ENCODE data around the gene ABLIM1. TPM values are rescaled to one million over a fixed set of nuclear protein-coding genes. Genes with fewer than 3 reads are reported as not detected.
A peak's percentile ranks its signal among the peaks of the same experiment; 100 is the strongest.

Gene ABLIM1
- total RNA-seq, 1 donor from 2014 or later, result 152 TPM

- FAIRE-seq (no peak), DNase-seq (ENCODE audit: low read depth) (peak; percentile 80)
- Histone ChIP-seq H3K36me3 (ENCODE audit: control insufficient read depth, insufficient read depth, low read length) (no peaks in the 10 kb centered on the region), H3K4me3 (ENCODE audit: low read depth, low read length) (no peak overlapping the region), H3K27me3 (ENCODE audit: control insufficient read depth, insufficient read depth, low read length) (no peaks in the 10 kb centered on the region)
- TF ChIP-seq CTCF (IDR thresholded peaks at IDR 0.05; ENCODE audit: insufficient read depth, low read length, severe bottlenecking), result no peak
Observed at GRCh38 chr10:114577133-114577532, 80.9 kb downstream of the ABLIM1 start.

GRCh38 chr10:114576716-114577115, 81.4 kb downstream of the ABLIM1 start:
- DNase-seq (ENCODE audit: low read depth) (no peak), FAIRE-seq (no peak)
- Histone ChIP-seq H3K4me3 (ENCODE audit: low read depth, low read length) (no peak overlapping the region), H3K36me3 (ENCODE audit: control insufficient read depth, insufficient read depth, low read length) (no peaks in the 10 kb centered on the region), H3K27me3 (ENCODE audit: control insufficient read depth, insufficient read depth, low read length) (no peaks in the 10 kb centered on the region)
- no peak for TF ChIP-seq CTCF (IDR thresholded peaks at IDR 0.05; ENCODE audit: insufficient read depth, low read length, severe bottlenecking)

GRCh38 chr10:114576132-114576487, 82.0 kb downstream of the ABLIM1 start:
- no peaks in the 10 kb centered on the region for H3K36me3 ChIP-seq (ENCODE audit: control insufficient read depth, insufficient read depth, low read length)
- FAIRE-seq (no peak), DNase-seq (ENCODE audit: low read depth) (peak; percentile 80)
- no peak overlapping the region for H3K4me3 ChIP-seq (ENCODE audit: low read depth, low read length)
- no peaks in the 10 kb centered on the region for H3K27me3 ChIP-seq (ENCODE audit: control insufficient read depth, insufficient read depth, low read length)
- TF ChIP-seq CTCF (IDR thresholded peaks at IDR 0.05; ENCODE audit: insufficient read depth, low read length, severe bottlenecking), result no peak

- no peak for TF ChIP-seq CTCF (IDR thresholded peaks at IDR 0.05; ENCODE audit: insufficient read depth, low read length, severe bottlenecking)
- no peak for DNase-seq (ENCODE audit: low read depth)
- H3K36me3 ChIP-seq (ENCODE audit: control insufficient read depth, insufficient read depth, low read length), result no peaks in the 10 kb centered on the region
- no peak for FAIRE-seq
- no peak overlapping the region for H3K4me3 ChIP-seq (ENCODE audit: low read depth, low read length)
- no peaks in the 10 kb centered on the region for H3K27me3 ChIP-seq (ENCODE audit: control insufficient read depth, insufficient read depth, low read length)
Observed at GRCh38 chr10:114575417-114576131, 82.5 kb downstream of the ABLIM1 start.

GRCh38 chr10:114573330-114574045, 84.6 kb downstream of the ABLIM1 start:
- no peak for TF ChIP-seq CTCF (IDR thresholded peaks at IDR 0.05; ENCODE audit: insufficient read depth, low read length, severe bottlenecking)
- FAIRE-seq, result no peak
- Histone ChIP-seq H3K4me3 (ENCODE audit: low read depth, low read length) (no peak overlapping the region), H3K27me3 (ENCODE audit: control insufficient read depth, insufficient read depth, low read length) (no peaks in the 10 kb centered on the region), H3K36me3 (ENCODE audit: control insufficient read depth, insufficient read depth, low read length) (no peaks in the 10 kb centered on the region)
- no peak for DNase-seq (ENCODE audit: low read depth)
